HL-60 (cell line): Measurements from ENCODE around the gene TMEM151B.

Experiments used
- DNase-seq, 2 experiments: peaks; one replicate each; pipeline ENCODE4 v3.0.0-alpha.2; 2010 to 2020; ENCODE audit warnings: low read depth in 1 of 2, low spot score in 1 of 2
- H3K27ac ChIP-seq: fragments of 250-450 bp; sonication (Bioruptor Pico); replicated peaks from 2 replicates; pipeline ENCODE4 v1.5.1; 2020; ENCODE audit warnings: mild to moderate bottlenecking, moderate library complexity
- H3K27me3 ChIP-seq: fragments of 250-450 bp; sonication (Bioruptor Pico); 2 replicates; pipeline ENCODE4 v1.5.1; 2021; ENCODE audit warnings: mild to moderate bottlenecking, moderate library complexity; ENCODE audit not compliant: insufficient read depth, poor library complexity, severe bottlenecking
- H3K4me3 ChIP-seq: replicated peaks from 2 replicates; pipeline ENCODE4 v1.5.1; 2011; ENCODE audit warnings: mild to moderate bottlenecking, control low read depth, low read length; ENCODE audit not compliant: insufficient read depth
- CTCF ChIP-seq: IDR thresholded peaks from one replicate; pipeline ENCODE4 v1.5.1; 2011; ENCODE audit warnings: low read length, control low read depth, inconsistent platforms; ENCODE audit not compliant: insufficient read depth
- GABPA ChIP-seq: IDR thresholded peaks from 2 replicates; pipeline ENCODE4 v1.6.1; 2012; ENCODE audit warnings: low read depth
- POLR2AphosphoS5 ChIP-seq: IDR thresholded peaks from 2 replicates; pipeline ENCODE4 v1.6.1; 2012; ENCODE audit warnings: low read depth
- SPI1 ChIP-seq: IDR thresholded peaks from 2 replicates; pipeline ENCODE4 v1.6.1; 2012; ENCODE audit warnings: low read depth, mild to moderate bottlenecking, borderline replicate concordance
- TF ChIP-seq, protein P1 (sequence below): IDR thresholded peaks from 2 replicates; pipeline ENCODE4 v1.6.1; 2012; ENCODE audit warnings: low read depth; ENCODE audit not compliant: insufficient replicate concordance

The TMEM151B gene

GRCh38 chr6:44228433-44228832 lies 41.8 kb upstream of the TMEM151B start:
- H3K27me3 ChIP-seq: no peaks in the 10 kb centered on the region
- H3K27ac ChIP-seq: no peak overlapping the region
- DNase-seq: no peak
- TF ChIP-seq GABPA: no peak
- TF ChIP-seq POLR2AphosphoS5: no peak
- no peak for TF ChIP-seq SPI1
- TF ChIP-seq, protein P1, sequence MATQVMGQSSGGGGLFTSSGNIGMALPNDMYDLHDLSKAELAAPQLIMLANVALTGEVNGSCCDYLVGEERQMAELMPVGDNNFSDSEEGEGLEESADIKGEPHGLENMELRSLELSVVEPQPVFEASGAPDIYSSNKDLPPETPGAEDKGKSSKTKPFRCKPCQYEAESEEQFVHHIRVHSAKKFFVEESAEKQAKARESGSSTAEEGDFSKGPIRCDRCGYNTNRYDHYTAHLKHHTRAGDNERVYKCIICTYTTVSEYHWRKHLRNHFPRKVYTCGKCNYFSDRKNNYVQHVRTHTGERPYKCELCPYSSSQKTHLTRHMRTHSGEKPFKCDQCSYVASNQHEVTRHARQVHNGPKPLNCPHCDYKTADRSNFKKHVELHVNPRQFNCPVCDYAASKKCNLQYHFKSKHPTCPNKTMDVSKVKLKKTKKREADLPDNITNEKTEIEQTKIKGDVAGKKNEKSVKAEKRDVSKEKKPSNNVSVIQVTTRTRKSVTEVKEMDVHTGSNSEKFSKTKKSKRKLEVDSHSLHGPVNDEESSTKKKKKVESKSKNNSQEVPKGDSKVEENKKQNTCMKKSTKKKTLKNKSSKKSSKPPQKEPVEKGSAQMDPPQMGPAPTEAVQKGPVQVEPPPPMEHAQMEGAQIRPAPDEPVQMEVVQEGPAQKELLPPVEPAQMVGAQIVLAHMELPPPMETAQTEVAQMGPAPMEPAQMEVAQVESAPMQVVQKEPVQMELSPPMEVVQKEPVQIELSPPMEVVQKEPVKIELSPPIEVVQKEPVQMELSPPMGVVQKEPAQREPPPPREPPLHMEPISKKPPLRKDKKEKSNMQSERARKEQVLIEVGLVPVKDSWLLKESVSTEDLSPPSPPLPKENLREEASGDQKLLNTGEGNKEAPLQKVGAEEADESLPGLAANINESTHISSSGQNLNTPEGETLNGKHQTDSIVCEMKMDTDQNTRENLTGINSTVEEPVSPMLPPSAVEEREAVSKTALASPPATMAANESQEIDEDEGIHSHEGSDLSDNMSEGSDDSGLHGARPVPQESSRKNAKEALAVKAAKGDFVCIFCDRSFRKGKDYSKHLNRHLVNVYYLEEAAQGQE: no peak
- TF ChIP-seq CTCF: no peak
- H3K4me3 ChIP-seq: no peak overlapping the region

DNA sequence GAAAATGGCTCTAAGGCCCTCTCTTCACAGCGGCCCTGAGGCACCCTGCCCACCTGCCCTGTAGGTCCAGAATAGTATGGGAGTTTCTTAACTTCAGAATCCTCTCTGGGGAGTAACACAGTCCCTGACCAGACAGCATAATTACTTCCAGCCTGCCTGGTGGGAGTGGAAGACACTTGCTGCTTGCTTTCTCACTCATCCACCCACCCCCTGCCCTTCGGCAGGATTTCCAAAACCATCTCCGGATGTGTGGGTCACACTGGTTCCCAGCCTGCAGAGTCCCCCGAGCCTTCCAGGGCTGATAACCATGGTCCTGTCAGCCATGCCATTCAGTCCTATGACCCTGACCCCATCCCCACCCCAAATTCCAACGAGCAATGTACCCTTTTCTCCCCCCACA lies 41.4 kb upstream of the TMEM151B start:
- Histone ChIP-seq H3K4me3 (no peak overlapping the region), H3K27me3 (no peaks in the 10 kb centered on the region), H3K27ac (no peak overlapping the region; the same call in 1 of the 2 replicates)
- no peak for DNase-seq
- TF ChIP-seq, protein P1: no peak
- no peak for TF ChIP-seq GABPA
- TF ChIP-seq CTCF: no peak
- no peak for TF ChIP-seq SPI1
- TF ChIP-seq POLR2AphosphoS5: no peak

- H3K4me3 ChIP-seq: no peak overlapping the region
- H3K27ac ChIP-seq: no peak overlapping the region
- H3K27me3 ChIP-seq: no peaks in the 10 kb centered on the region
- no peak for TF ChIP-seq GABPA
- no peak for TF ChIP-seq CTCF
- TF ChIP-seq POLR2AphosphoS5: no peak
- no peak for TF ChIP-seq SPI1
- TF ChIP-seq, protein P1: no peak
- DNase-seq: no peak
Measured at GRCh38 chr6:44229376-44230033, 40.7 kb upstream of the TMEM151B start.
